Epithelial cell of proximal tubule (primary cell): Measurements from ENCODE around the gene RAB33B. TPM values are rescaled to one million over a fixed set of nuclear protein-coding genes. Genes with fewer than 3 reads are reported as not detected.
"Not testable (repeated sequence)": the region's sequence is repeated elsewhere in the genome, so short reads cannot be mapped to it uniquely, and the experiment has no call there.

ENCODE experiments used
- DNase-seq: peaks from one replicate; pipeline ENCODE4 v3.0.0-alpha.2; 2011; ENCODE audit warnings: low read depth
- H3K4me3 ChIP-seq: 2 replicates; pipeline ENCODE4 v1.5.1; 2011; ENCODE audit warnings: low read depth, mild to moderate bottlenecking, low read length
- total RNA-seq: library from RNA; depleted of rRNA; stranded (reverse); fragments of >200 nt; gene quantifications from 2 replicates; pipeline ENCODE4 v1.2.3, GENCODE V29; 2015
- TF ChIP-seq, protein P1 (sequence below): conservative IDR thresholded peaks from 2 replicates; pipeline ENCODE4 v1.5.1; 2012; ENCODE audit warnings: low read depth, mild to moderate bottlenecking, low read length

RAB33B gene
- total RNA-seq, 1 donor from 2014 or later, result 3.9 TPM

- TF ChIP-seq, protein P1, sequence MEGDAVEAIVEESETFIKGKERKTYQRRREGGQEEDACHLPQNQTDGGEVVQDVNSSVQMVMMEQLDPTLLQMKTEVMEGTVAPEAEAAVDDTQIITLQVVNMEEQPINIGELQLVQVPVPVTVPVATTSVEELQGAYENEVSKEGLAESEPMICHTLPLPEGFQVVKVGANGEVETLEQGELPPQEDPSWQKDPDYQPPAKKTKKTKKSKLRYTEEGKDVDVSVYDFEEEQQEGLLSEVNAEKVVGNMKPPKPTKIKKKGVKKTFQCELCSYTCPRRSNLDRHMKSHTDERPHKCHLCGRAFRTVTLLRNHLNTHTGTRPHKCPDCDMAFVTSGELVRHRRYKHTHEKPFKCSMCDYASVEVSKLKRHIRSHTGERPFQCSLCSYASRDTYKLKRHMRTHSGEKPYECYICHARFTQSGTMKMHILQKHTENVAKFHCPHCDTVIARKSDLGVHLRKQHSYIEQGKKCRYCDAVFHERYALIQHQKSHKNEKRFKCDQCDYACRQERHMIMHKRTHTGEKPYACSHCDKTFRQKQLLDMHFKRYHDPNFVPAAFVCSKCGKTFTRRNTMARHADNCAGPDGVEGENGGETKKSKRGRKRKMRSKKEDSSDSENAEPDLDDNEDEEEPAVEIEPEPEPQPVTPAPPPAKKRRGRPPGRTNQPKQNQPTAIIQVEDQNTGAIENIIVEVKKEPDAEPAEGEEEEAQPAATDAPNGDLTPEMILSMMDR, result no peak
- DNase-seq, result no peak
Measured at GRCh38 chr4:139438141-139438540, 15.8 kb upstream of the RAB33B start.

DNA sequence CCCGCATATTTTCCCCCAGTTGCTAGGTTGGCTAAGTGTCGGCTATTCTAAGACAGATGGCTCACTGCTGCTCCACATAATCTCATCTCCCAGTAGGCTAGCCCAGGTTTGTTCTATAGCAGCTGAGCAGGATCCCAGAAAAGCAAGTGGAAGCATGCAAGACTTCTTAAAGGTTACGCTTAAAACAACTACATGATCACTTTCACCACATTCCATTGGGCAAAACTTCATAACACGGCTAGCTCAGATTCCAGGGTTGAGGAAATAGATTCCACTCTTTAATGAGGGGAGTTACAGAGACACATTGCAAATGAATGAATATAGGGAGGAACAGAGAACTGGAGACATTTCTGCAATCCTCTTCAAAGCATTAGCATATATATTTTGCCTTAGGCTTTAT is 12.9 kb upstream of the RAB33B start:
- DNase-seq, result no peak
- no peak overlapping the region for H3K4me3 ChIP-seq
- TF ChIP-seq, protein P1, result no peak

More at GRCh38 chr4:139438141-139438540, 15.8 kb upstream of the RAB33B start:
- H3K4me3 ChIP-seq, result no peak overlapping the region

- TF ChIP-seq, protein P1, result no peak
- no peak overlapping the region for H3K4me3 ChIP-seq
- DNase-seq, result no peak
Measured at GRCh38 chr4:139443661-139444060, 10.3 kb upstream of the RAB33B start.

- not testable (repeated sequence) for DNase-seq, H3K4me3 ChIP-seq
Measured at GRCh38 chr4:139444881-139445280, 9.0 kb upstream of the RAB33B start.

DNA sequence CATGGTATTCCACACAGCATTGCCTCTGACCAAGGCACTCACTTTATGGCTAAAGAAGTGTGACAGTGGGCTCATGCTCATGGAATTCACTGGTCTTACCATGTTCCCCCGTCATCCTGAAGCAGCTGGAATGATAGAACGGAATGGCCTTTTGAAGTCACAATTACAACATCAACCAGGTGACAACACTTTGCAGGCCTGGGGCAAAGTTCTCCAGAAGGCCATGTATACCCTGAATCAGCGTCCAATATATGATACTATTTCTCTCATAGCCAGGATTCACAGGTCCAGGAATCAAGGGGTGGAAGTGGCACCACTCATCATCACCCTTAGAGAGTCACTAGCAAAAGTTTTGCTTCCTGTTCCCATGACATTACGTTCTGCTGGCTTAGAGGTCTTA is 6.8 kb upstream of the RAB33B start:
- H3K4me3 ChIP-seq, DNase-seq: not testable (repeated sequence)

- DNase-seq, result no peak
- no peak overlapping the region for H3K4me3 ChIP-seq
- TF ChIP-seq, protein P1, result no peak
Measured at GRCh38 chr4:139450586-139450985, 3.3 kb upstream of the RAB33B start.

GRCh38 chr4:139451997-139452396 is 1.9 kb upstream of the RAB33B start:
- H3K4me3 ChIP-seq, result peak overlapping the region; percentile 86
- DNase-seq, result no peak
- TF ChIP-seq, protein P1, result no peak

GRCh38 chr4:139453041-139453370 is 915 bp upstream of the RAB33B start:
- peak overlapping the region; percentile 86 for H3K4me3 ChIP-seq
- peak; percentile 71 for DNase-seq
- TF ChIP-seq, protein P1, result peak; percentile 54
